Measurements from ENCODE around the gene HPD. TPM values are rescaled to one million over a fixed set of nuclear protein-coding genes. Genes with fewer than 3 reads are reported as not detected.
A peak's percentile ranks its signal among the peaks of the same experiment; 100 is the strongest.

Gene HPD
- total and polyA plus RNA-seq, 8 donors: 0.11 to 2.1 (median 0.30) TPM; not detected in 3

DNA sequence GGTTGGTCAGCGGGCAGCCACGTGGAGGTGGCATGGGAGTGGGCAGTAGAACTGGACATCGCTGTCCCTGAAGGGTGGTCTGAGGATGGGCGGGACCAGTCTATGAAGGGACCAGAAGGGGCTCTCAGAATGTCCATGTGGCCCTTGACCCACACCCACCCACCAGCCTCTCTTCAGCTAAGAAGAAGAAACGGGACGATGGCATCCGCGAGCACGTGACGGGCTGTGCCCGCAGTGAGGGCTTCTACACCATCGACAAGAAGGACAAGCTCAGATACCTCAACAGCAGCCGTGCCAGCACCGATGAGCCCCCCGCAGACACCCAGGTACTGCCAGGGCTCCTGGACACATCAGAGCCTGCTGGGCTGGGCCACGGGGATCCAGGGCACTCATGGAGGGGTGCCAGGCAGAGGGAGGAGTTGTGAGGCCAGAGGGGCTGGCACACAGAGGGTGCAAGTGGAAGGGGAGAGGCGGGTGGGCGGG is 33.6 kb downstream of the HPD start:
- Histone ChIP-seq H3K36me3 (peaks cover 0 to 100% of the 10 kb centered on the region in 2 donors), H3K9me3 (no peaks in the 10 kb centered on the region), H3K4me3 (no peak overlapping the region), H3K4me1 (no peaks in the 10 kb centered on the region), H3K27ac (no peak overlapping the region), H3K27me3 (no peaks in the 10 kb centered on the region)
- intact Hi-C loops (cut with DNase I): no loop called here
- DNase-seq: no peak
- ATAC-seq: no peak
- TF ChIP-seq, protein P1, sequence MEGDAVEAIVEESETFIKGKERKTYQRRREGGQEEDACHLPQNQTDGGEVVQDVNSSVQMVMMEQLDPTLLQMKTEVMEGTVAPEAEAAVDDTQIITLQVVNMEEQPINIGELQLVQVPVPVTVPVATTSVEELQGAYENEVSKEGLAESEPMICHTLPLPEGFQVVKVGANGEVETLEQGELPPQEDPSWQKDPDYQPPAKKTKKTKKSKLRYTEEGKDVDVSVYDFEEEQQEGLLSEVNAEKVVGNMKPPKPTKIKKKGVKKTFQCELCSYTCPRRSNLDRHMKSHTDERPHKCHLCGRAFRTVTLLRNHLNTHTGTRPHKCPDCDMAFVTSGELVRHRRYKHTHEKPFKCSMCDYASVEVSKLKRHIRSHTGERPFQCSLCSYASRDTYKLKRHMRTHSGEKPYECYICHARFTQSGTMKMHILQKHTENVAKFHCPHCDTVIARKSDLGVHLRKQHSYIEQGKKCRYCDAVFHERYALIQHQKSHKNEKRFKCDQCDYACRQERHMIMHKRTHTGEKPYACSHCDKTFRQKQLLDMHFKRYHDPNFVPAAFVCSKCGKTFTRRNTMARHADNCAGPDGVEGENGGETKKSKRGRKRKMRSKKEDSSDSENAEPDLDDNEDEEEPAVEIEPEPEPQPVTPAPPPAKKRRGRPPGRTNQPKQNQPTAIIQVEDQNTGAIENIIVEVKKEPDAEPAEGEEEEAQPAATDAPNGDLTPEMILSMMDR (IDR thresholded peaks at IDR 0.05): no peak

DNA sequence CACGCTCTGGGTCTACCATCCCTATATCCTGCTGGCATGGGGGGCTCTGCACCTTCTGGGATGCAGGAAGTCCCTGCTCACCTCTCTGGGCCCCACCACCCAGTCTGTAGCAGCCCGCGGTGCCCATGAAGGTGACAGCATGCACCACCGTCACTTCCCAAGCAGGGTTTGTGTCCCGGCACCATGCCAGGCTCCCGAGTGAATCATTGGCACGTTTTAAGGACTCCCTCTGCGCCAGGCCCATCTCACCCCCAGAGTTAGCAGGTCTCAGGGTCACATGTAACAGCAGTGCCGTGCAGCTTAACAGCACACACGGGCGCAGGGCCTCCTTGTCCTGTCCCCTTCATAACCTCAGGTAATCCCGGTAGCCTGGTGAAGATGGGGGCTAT is 34.9 kb downstream of the HPD start:
- H3K9me3 ChIP-seq: no peaks in the 10 kb centered on the region
- H3K27me3 ChIP-seq: no peaks in the 10 kb centered on the region
- H3K27ac ChIP-seq: no peak overlapping the region
- H3K4me3 ChIP-seq: no peak overlapping the region
- H3K4me1 ChIP-seq: no peaks in the 10 kb centered on the region
- H3K36me3 ChIP-seq: peaks cover 0 to 100% of the 10 kb centered on the region in 2 donors
- intact Hi-C loops (cut with DNase I): no loop called here
- DNase-seq: no peak
- TF ChIP-seq, protein P1 (IDR thresholded peaks at IDR 0.05): no peak
- no peak for ATAC-seq

DNA sequence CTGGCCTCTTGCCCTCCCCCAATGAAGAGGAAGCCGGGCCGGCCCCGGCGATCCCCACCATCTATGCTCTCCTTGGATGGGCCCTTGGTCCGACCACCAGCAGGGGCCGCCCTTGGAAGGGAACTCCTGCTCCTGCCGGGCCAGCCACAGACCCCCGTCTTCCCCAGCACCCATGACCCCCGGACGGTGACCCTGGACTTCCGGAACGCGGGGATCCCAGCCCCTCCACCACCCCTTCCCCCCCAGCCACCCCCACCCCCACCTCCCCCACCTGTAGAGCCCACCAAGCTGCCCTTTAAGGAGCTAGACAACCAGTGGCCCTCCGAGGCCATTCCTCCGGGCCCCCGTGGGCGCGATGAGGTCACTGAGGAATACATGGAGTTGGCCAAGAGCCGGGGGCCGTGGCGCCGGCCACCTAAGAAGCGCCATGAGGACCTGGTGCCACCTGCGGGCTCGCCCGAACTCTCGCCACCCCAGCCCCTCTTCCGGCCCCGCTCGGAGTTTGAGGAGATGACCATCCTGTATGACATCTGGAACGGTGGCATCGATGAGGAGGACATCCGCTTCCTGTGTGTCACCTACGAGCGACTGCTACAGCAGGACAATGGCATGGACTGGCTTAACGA is 35.4 kb downstream of the HPD start:
- no peaks in the 10 kb centered on the region for H3K27me3 ChIP-seq
- no peaks in the 10 kb centered on the region for H3K9me3 ChIP-seq
- H3K27ac ChIP-seq: no peak overlapping the region
- no peaks in the 10 kb centered on the region for H3K4me1 ChIP-seq
- H3K36me3 ChIP-seq: peaks cover 0 to 100% of the 10 kb centered on the region in 2 donors
- ATAC-seq (no peak), DNase-seq (no peak)
- intact Hi-C loops (cut with DNase I): no loop called here
- TF ChIP-seq, protein P1 (IDR thresholded peaks at IDR 0.05): no peak
- H3K4me3 ChIP-seq: no peak overlapping the region

DNA sequence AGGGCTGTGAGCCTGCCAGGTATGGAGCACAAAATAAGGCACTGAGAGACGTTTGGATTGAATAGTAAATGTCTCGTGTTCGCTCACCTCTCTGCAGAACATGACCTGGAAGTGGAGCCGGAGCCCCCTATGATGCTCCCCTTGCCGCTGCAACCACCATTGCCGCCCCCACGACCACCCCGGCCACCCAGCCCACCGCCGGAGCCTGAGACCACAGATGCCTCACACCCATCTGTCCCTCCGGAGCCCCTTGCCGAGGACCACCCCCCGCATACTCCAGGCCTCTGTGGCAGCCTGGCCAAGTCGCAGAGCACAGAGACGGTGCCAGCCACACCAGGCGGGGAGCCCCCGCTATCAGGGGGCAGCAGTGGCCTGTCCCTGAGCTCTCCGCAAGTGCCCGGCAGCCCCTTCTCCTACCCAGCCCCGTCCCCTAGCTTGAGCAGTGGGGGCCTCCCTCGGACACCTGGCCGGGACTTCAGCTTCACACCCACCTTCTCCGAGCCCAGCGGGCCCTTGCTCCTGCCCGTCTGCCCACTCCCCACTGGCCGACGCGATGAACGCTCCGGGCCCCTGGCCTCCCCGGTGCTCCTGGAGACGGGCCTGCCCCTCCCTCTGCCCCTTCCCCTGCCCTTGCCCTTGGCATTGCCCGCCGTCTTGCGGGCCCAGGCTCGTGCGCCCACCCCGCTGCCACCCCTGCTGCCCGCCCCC is 36.1 kb downstream of the HPD start:
- intact Hi-C loops (cut with DNase I): no loop called here
- TF ChIP-seq, protein P1 (IDR thresholded peaks at IDR 0.05): no peak
- ATAC-seq: no peak
- Histone ChIP-seq H3K4me1 (no peaks in the 10 kb centered on the region), H3K9me3 (no peaks in the 10 kb centered on the region), H3K27me3 (no peaks in the 10 kb centered on the region), H3K36me3 (peaks cover 0 to 100% of the 10 kb centered on the region in 2 donors), H3K27ac (no peak overlapping the region), H3K4me3 (no peak overlapping the region)
- DNase-seq: no peak

DNA sequence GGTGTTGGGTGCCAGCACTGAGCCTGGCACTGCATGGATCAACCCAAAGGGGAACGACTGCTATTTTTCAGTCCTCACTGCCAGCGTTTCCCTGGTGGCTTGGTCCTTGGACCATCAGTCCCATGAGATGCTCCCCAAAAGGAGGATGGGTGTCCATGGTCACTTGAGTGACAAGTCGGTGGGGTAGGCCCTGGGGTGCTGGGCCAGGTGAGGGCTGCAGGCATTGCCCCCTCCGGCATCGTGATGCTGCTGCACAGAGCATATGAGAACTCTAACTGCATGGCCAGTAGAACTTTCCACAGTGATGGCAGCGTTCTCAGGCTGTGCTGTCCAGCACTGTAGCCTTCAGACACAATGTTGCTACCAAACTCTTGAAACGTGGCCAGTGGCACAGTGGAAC is 38.6 kb downstream of the HPD start:
- Histone ChIP-seq H3K9me3 (no peaks in the 10 kb centered on the region), H3K36me3 (peaks cover 0 to 100% of the 10 kb centered on the region in 2 donors), H3K4me1 (no peaks in the 10 kb centered on the region), H3K27me3 (no peaks in the 10 kb centered on the region), H3K4me3 (no peak overlapping the region), H3K27ac (no peak overlapping the region)
- intact Hi-C loops (cut with DNase I): no loop called here
- TF ChIP-seq, protein P1 (IDR thresholded peaks at IDR 0.05): no peak
- peak in 1 of 4 donors; percentile 29 for DNase-seq
- ATAC-seq: no peak
